Progenitor cell of endocrine pancreas (in vitro differentiated cells): ENCODE measurements around the gene PKP3. TPM values are rescaled to one million over a fixed set of nuclear protein-coding genes. Genes with fewer than 3 reads are reported as not detected.
A peak's percentile ranks its signal among the peaks of the same experiment; 100 is the strongest.

Experiments
- DNase-seq: peaks from one replicate; pipeline ENCODE4 v3.0.0; 2021; ENCODE audit warnings: low spot score; ENCODE audit not compliant: unreplicated experiment
- H3K27ac Mint-ChIP-seq: 2 replicates; pipeline ENCODE4 v1.8.0; 2021; ENCODE audit warnings: mild to moderate bottlenecking, moderate library complexity, mixed read lengths
- H3K27me3 Mint-ChIP-seq: 2 replicates; pipeline ENCODE4 v1.8.0; 2021; ENCODE audit warnings: mixed read lengths
- H3K36me3 Mint-ChIP-seq: 2 replicates; pipeline ENCODE4 v1.8.0; 2022; ENCODE audit warnings: mixed read lengths; ENCODE audit not compliant: insufficient read depth
- H3K4me1 Mint-ChIP-seq: 2 replicates; pipeline ENCODE4 v1.8.0; 2021; ENCODE audit warnings: low read depth, mixed read lengths
- H3K4me3 Mint-ChIP-seq: 2 replicates; pipeline ENCODE4 v1.8.0; 2021; ENCODE audit warnings: low read depth, mild to moderate bottlenecking, moderate library complexity, mixed read lengths
- H3K9me3 Mint-ChIP-seq: 2 replicates; pipeline ENCODE4 v1.8.0; 2021; ENCODE audit warnings: low read depth, mixed read lengths
- CTCF ChIP-seq: fragments of 200-600 bp; sonication (generic); IDR thresholded peaks from one replicate; pipeline ENCODE4 v1.5.0; 2021; ENCODE audit warnings: antibody characterized with exemption, mild to moderate bottlenecking; ENCODE audit not compliant: unreplicated experiment
- total RNA-seq: library from RNA; stranded (reverse); gene quantifications from 2 replicates; pipeline ENCODE4 v1.2.1, GENCODE V29; 2021

Gene PKP3
- total RNA-seq, 1 donor from 2014 or later, result 55.9 TPM

GRCh38 chr11:404551-405264 is 10.7 kb downstream of the PKP3 start:
- H3K4me1 Mint-ChIP-seq, result peaks cover under 1% of the 10 kb centered on the region
- no peaks in the 10 kb centered on the region for H3K9me3 Mint-ChIP-seq
- DNase-seq, result no peak
- no peak overlapping the region for H3K4me3 Mint-ChIP-seq
- H3K36me3 Mint-ChIP-seq, result peaks cover 6% of the 10 kb centered on the region
- no peak for TF ChIP-seq CTCF
- no peaks in the 10 kb centered on the region for H3K27me3 Mint-ChIP-seq
- no peak overlapping the region for H3K27ac Mint-ChIP-seq

GRCh38 chr11:405323-405953 is 11.4 kb downstream of the PKP3 start:
- Mint-ChIP-seq H3K27me3 (no peaks in the 10 kb centered on the region), H3K27ac (peak overlapping the region; percentile 64), H3K4me1 (peaks cover 3% of the 10 kb centered on the region), H3K4me3 (no peak overlapping the region), H3K9me3 (no peaks in the 10 kb centered on the region), H3K36me3 (peaks cover 4% of the 10 kb centered on the region)
- TF ChIP-seq CTCF, result no peak
- DNase-seq, result no peak

GRCh38 chr11:405954-406795 is 12.2 kb downstream of the PKP3 start:
- no peak for DNase-seq
- peak overlapping the region; percentile 64 for H3K27ac Mint-ChIP-seq
- H3K36me3 Mint-ChIP-seq, result peaks cover 4% of the 10 kb centered on the region
- no peak overlapping the region for H3K4me3 Mint-ChIP-seq
- no peak for TF ChIP-seq CTCF
- H3K4me1 Mint-ChIP-seq, result peaks cover 3% of the 10 kb centered on the region
- H3K9me3 Mint-ChIP-seq, result no peaks in the 10 kb centered on the region
- H3K27me3 Mint-ChIP-seq, result no peaks in the 10 kb centered on the region

- Mint-ChIP-seq H3K27ac (no peak overlapping the region), H3K4me1 (peaks cover 3% of the 10 kb centered on the region), H3K36me3 (peaks cover 4% of the 10 kb centered on the region), H3K27me3 (no peaks in the 10 kb centered on the region), H3K9me3 (no peaks in the 10 kb centered on the region), H3K4me3 (no peak overlapping the region)
- DNase-seq, result no peak
- no peak for TF ChIP-seq CTCF
These were observed 13.0 kb downstream of the PKP3 start for GRCh38 chr11:406796-407650.
